NCI-H146 treated with DMSO at 0.1 percent for 48 hours (cell line): ENCODE results near the gene MEOX1.

Source experiments
- DNase-seq: peaks from one replicate; lab custom pipeline; 2025; ENCODE audit not compliant: unreplicated experiment; lab: John Stamatoyannopoulos, UW

Gene MEOX1

GRCh38 chr17:43591779-43592562 lies 69.8 kb downstream of the MEOX1 start:
- DNase-seq = no peak

DNA sequence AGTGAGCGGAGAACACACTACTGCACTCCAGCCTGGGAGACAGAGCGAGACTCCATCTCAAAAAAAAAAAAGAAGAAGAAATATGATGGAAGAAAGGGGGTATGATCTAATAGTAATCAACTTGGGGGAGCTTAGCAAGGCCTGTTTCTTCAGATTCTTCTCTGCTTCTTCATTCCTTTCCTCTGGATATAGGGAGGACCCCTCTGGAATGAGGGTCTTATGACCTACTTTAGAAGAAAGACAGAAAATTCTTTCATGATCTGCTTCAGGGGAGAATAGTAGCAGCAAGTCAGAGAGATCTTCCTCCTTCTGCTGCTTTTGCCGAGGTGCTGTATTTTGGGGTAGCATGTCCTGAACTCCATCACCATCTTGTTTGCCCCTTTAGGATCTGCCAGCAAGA lies 70.7 kb downstream of the MEOX1 start:
- no peak for DNase-seq
